OCI-LY7 (cell line): ENCODE data around the gene AZU1. TPM values are rescaled to one million over a fixed set of nuclear protein-coding genes. Genes with fewer than 3 reads are reported as not detected.
"Not testable (repeated sequence)": the region's sequence is repeated elsewhere in the genome, so short reads cannot be mapped to it uniquely, and the experiment has no call there.

Experiments used
- BruUV-seq: library from RNA; stranded (reverse); fragments of 400-500 nt; replicated peaks from 2 replicates; lab custom pipeline; 2021; lab: Mats Ljungman, UMichigan
- CTCF ChIA-PET: fragments of 300-600 bp; sonication (Branson Sonifier 250); formaldehyde crosslinking; loops from one replicate; lab custom pipeline; 2022; ENCODE audit warnings: antibody characterized with exemption; ENCODE audit not compliant: unreplicated experiment; lab: Charles Lee
- POLR2A ChIA-PET: fragments of 300-600 bp; sonication (Branson Sonifier 250); formaldehyde crosslinking; loops from one replicate; lab custom pipeline; 2022; ENCODE audit warnings: antibody characterized with exemption; lab: Charles Lee
- DNase-seq: peaks from one replicate; pipeline ENCODE4 v3.0.0-alpha.2; 2015; ENCODE audit warnings: low spot score
- H2AFZ ChIP-seq: fragments of 200-600 bp; sonication (generic), shearing (Covaris generic); 2 replicates; pipeline ENCODE4 v1.6.1; 2014; ENCODE audit warnings: mild to moderate bottlenecking, antibody characterized with exemption, low read length, moderate library complexity
- H3K27ac ChIP-seq: fragments of 200-600 bp; sonication (generic); 2 replicates; pipeline ENCODE4 v1.5.1; 2014; ENCODE audit warnings: mixed run types, low read depth, mild to moderate bottlenecking, moderate library complexity, low read length, inconsistent platforms; ENCODE audit not compliant: poor library complexity, severe bottlenecking
- H3K36me3 ChIP-seq: fragments of 200-600 bp; sonication (generic); 2 replicates; pipeline ENCODE4 v1.6.1; 2014; ENCODE audit warnings: mild to moderate bottlenecking, antibody characterized with exemption, low read length, moderate library complexity, mixed read lengths; ENCODE audit not compliant: insufficient read depth
- H3K4me1 ChIP-seq: fragments of 200-600 bp; sonication (generic); 2 replicates; pipeline ENCODE4 v1.5.1; 2014; ENCODE audit warnings: mild to moderate bottlenecking, low read length; ENCODE audit not compliant: insufficient read depth, poor library complexity, severe bottlenecking
- H3K4me2 ChIP-seq: fragments of 200-600 bp; sonication (generic); 2 replicates; pipeline ENCODE4 v1.6.1; 2014; ENCODE audit warnings: mild to moderate bottlenecking, low read length
- H3K4me3 ChIP-seq: fragments of 200-600 bp; sonication (generic); 2 replicates; pipeline ENCODE4 v1.5.1; 2014; ENCODE audit warnings: mild to moderate bottlenecking, low read depth, low read length; ENCODE audit not compliant: poor library complexity, severe bottlenecking
- H3K79me2 ChIP-seq: fragments of 200-600 bp; sonication (generic); 2 replicates; pipeline ENCODE4 v1.6.1; 2016; ENCODE audit warnings: low read depth, mild to moderate bottlenecking, low read length, moderate library complexity, mixed read lengths; ENCODE audit not compliant: insufficient read depth
- H3K9me2 ChIP-seq: fragments of 200-600 bp; sonication (generic); 2 replicates; pipeline ENCODE4 v1.6.1; 2016; ENCODE audit warnings: mild to moderate bottlenecking, low read length, mixed read lengths; ENCODE audit not compliant: insufficient read depth
- H3K9me3 ChIP-seq: fragments of 200-600 bp; sonication (generic); 2 replicates; pipeline ENCODE4 v1.6.1; 2014; ENCODE audit warnings: mild to moderate bottlenecking, mixed run types, low read length, mixed read lengths
- H4K20me1 ChIP-seq: fragments of 200-600 bp; sonication (generic); 2 replicates; pipeline ENCODE4 v1.6.1; 2014; ENCODE audit warnings: mild to moderate bottlenecking, antibody characterized with exemption, low read length, moderate library complexity, mixed read lengths; ENCODE audit not compliant: insufficient read depth
- CTCF ChIP-seq: fragments of 200-600 bp; sonication (generic); conservative IDR thresholded peaks from 2 replicates; pipeline ENCODE4 v1.5.1; 2014; ENCODE audit warnings: mild to moderate bottlenecking, antibody characterized with exemption, low read length, moderate library complexity, mixed read lengths
- EZH2phosphoT487 ChIP-seq: fragments of 200-600 bp; sonication (generic); IDR thresholded peaks from 2 replicates; pipeline ENCODE4 v1.6.1; 2018; ENCODE audit warnings: low read depth, borderline replicate concordance, mild to moderate bottlenecking, mixed run types, antibody characterized with exemption, low read length, moderate library complexity, mixed read lengths
- intact Hi-C: fragments of 100-400 bp; cut with micrococcal nuclease; formaldehyde crosslinking; loops from one replicate; pipeline ENCODE4 v1.10.0; 2022; ENCODE audit not compliant: unreplicated experiment
- total RNA-seq, 2 experiments: library from RNA; depleted of rRNA in 1 of 2; stranded (reverse); fragments of >200 nt in 1 of 2; shearing (Covaris generic) in 1 of 2; gene quantifications; 2 replicates each; pipeline ENCODE4 v1.2.3, GENCODE V29; 2014 to 2022

AZU1 gene
- total RNA-seq, 2 experiments from 2014 or later: not detected

- intact Hi-C loops: no loop called here
- Histone ChIP-seq H3K36me3 (peaks cover 57% of the 10 kb centered on the region), H3K9me2 (no peaks in the 10 kb centered on the region), H2AFZ (no peak overlapping the region), H3K4me1 (no peaks in the 10 kb centered on the region), H3K4me3 (no peak overlapping the region), H3K27ac (no peak overlapping the region), H4K20me1 (no peaks in the 10 kb centered on the region), H3K79me2 (no peaks in the 10 kb centered on the region), H3K4me2 (no peak overlapping the region), H3K9me3 (no peaks in the 10 kb centered on the region)
- ChIA-PET POLR2A (no interaction called here), CTCF (no interaction called here)
- BruUV-seq: no TSS peak
- DNase-seq: no peak
- TF ChIP-seq EZH2phosphoT487: no peak
- no peak for TF ChIP-seq CTCF
Observed at GRCh38 chr19:815775-816499, 11.7 kb upstream of the AZU1 start.

GRCh38 chr19:816500-816857, 11.2 kb upstream of the AZU1 start:
- TF ChIP-seq EZH2phosphoT487 (no peak), CTCF (no peak)
- Histone ChIP-seq H3K9me3 (no peaks in the 10 kb centered on the region), H3K36me3 (peaks cover 52% of the 10 kb centered on the region), H2AFZ (no peak overlapping the region), H3K4me2 (no peak overlapping the region), H3K27ac (no peak overlapping the region), H3K4me1 (no peaks in the 10 kb centered on the region), H4K20me1 (no peaks in the 10 kb centered on the region), H3K4me3 (no peak overlapping the region), H3K79me2 (no peaks in the 10 kb centered on the region), H3K9me2 (no peaks in the 10 kb centered on the region)
- DNase-seq: no peak
- CTCF ChIA-PET: no interaction called here
- POLR2A ChIA-PET: no interaction called here
- intact Hi-C loops: no loop called here
- BruUV-seq: no TSS peak

GRCh38 chr19:820212-820611, 7.4 kb upstream of the AZU1 start:
- POLR2A ChIA-PET, H4K20me1 ChIP-seq, intact Hi-C loops, CTCF ChIA-PET, DNase-seq, H2AFZ ChIP-seq, H3K27ac ChIP-seq, H3K79me2 ChIP-seq, BruUV-seq, H3K9me3 ChIP-seq, H3K4me1 ChIP-seq, H3K4me3 ChIP-seq, H3K9me2 ChIP-seq, H3K4me2 ChIP-seq: not testable (repeated sequence)
- peaks cover 20% of the 10 kb centered on the region for H3K36me3 ChIP-seq
